Measurements from ENCODE around the gene OSMR. TPM values are rescaled to one million over a fixed set of nuclear protein-coding genes. Genes with fewer than 3 reads are reported as not detected.
"Not testable (repeated sequence)": the region's sequence is repeated elsewhere in the genome, so short reads cannot be mapped to it uniquely, and the experiment has no call there.

OSMR gene
- polyA plus RNA-seq, 12 donors = 5.5 to 11.1 (median 8.0) TPM; not detected in 1

GRCh38 chr5:38830521-38831051, 15.2 kb upstream of the OSMR start:
- DNase-seq = no peak

GRCh38 chr5:38831117-38831516, 14.7 kb upstream of the OSMR start:
- DNase-seq = no peak

GRCh38 chr5:38831909-38832308, 13.9 kb upstream of the OSMR start:
- no peak for DNase-seq

GRCh38 chr5:38832810-38833209, 13.0 kb upstream of the OSMR start:
- no peak for DNase-seq

- no peak for DNase-seq
Measured at GRCh38 chr5:38835887-38836286, 9.9 kb upstream of the OSMR start.

- no peak for DNase-seq
Measured at GRCh38 chr5:38837416-38837815, 8.4 kb upstream of the OSMR start.

- no peak for DNase-seq
Measured at GRCh38 chr5:38837932-38838331, 7.9 kb upstream of the OSMR start.

- DNase-seq = no peak
Measured at GRCh38 chr5:38843665-38844064, 2.1 kb upstream of the OSMR start.

- no peak for DNase-seq
Measured at GRCh38 chr5:38846379-38847011, 683 bp downstream of the OSMR start.

- no peak for DNase-seq
Measured at GRCh38 chr5:38847559-38848347, 1.9 kb downstream of the OSMR start.

GRCh38 chr5:38848637-38849036, 2.8 kb downstream of the OSMR start:
- no peak for DNase-seq

GRCh38 chr5:38851640-38852039, 5.8 kb downstream of the OSMR start:
- DNase-seq = not testable (repeated sequence)

GRCh38 chr5:38853753-38854470, 8.1 kb downstream of the OSMR start:
- DNase-seq = no peak

- DNase-seq = no peak
Measured at GRCh38 chr5:38854907-38855306, 9.1 kb downstream of the OSMR start.

- no peak for DNase-seq
Measured at GRCh38 chr5:38856660-38857059, 10.8 kb downstream of the OSMR start.

GRCh38 chr5:38858839-38859238, 13.0 kb downstream of the OSMR start:
- no peak for DNase-seq

- DNase-seq = not testable (repeated sequence)
Measured at GRCh38 chr5:38861986-38862770, 16.4 kb downstream of the OSMR start.

- DNase-seq = no peak
Measured at GRCh38 chr5:38866362-38867031, 20.7 kb downstream of the OSMR start.

GRCh38 chr5:38867032-38867398, 21.2 kb downstream of the OSMR start:
- no peak for DNase-seq

- DNase-seq = no peak
Measured at GRCh38 chr5:38867416-38867815, 21.6 kb downstream of the OSMR start.

- DNase-seq = no peak
Measured at GRCh38 chr5:38870595-38870994, 24.8 kb downstream of the OSMR start.

Measured in muscle of arm (tissue), 12 donors.